ENCODE data around the gene EIF2S2.

DNA sequence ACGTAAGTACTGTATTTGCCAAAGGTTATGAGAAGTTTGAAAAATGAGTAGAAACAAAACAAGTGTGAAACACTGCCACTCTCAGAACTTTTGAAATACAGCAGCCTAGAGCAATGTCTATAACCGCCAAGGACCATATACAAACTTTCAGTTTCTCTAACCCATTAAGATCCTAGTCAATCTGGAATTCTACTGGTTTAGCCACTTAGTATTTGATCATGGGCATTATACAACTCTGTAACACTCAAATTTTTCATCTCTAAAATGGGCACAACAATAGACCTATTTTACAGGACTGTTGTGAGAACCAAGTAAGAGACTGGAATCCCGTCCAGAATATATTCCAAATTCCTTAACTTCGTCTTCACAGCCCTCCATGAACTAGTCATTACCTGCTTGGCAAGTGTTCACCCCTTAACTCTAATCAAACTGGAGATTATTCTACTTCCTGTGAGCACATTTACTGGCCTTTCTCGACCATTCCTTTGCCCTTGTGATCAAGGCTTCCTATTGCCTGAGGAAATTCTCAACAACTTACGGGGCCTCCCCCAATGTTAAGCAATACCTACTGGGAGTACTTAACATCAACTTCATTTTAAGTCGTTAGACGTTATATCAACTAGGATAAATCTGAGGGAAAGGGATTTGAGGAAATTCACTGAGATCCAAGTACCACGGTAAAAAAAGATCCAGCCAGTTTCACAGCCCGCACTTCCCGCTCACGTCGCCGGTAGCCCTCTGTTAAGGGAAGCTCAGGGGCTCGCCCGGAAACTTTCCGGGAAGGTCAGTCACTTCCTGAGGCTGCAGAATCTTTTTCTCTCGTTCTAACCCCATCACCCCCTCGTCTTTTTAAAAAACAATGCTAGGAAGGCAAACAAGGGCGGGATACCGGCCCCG lies 1.1 kb downstream of the EIF2S2 start:
- TF ChIP-seq, protein P1, sequence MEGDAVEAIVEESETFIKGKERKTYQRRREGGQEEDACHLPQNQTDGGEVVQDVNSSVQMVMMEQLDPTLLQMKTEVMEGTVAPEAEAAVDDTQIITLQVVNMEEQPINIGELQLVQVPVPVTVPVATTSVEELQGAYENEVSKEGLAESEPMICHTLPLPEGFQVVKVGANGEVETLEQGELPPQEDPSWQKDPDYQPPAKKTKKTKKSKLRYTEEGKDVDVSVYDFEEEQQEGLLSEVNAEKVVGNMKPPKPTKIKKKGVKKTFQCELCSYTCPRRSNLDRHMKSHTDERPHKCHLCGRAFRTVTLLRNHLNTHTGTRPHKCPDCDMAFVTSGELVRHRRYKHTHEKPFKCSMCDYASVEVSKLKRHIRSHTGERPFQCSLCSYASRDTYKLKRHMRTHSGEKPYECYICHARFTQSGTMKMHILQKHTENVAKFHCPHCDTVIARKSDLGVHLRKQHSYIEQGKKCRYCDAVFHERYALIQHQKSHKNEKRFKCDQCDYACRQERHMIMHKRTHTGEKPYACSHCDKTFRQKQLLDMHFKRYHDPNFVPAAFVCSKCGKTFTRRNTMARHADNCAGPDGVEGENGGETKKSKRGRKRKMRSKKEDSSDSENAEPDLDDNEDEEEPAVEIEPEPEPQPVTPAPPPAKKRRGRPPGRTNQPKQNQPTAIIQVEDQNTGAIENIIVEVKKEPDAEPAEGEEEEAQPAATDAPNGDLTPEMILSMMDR (IDR thresholded peaks at IDR 0.05): peak in 1 of 4 donors; percentile 10
- no peak for TF ChIP-seq POLR2A (IDR thresholded peaks at IDR 0.05)
